Stimulated activated CD8-positive, alpha-beta memory T cell treated with anti-CD3 and anti-CD28 coated beads, Interleukin-7, amount 100 ng/mL, for 24 hours (primary cell): Measurements from ENCODE around the gene GALNT11.
"Not testable (repeated sequence)": the region's sequence is repeated elsewhere in the genome, so short reads cannot be mapped to it uniquely, and the experiment has no call there.

Experiments used
- DNase-seq: peaks from one replicate; pipeline ENCODE4 v3.0.0-alpha.2; 2020; ENCODE audit warnings: low read depth

GALNT11 gene

GRCh38 chr7:152027491-152028365 lies 2.3 kb downstream of the GALNT11 start:
- DNase-seq = not testable (repeated sequence)

GRCh38 chr7:152030059-152030458 lies 4.6 kb downstream of the GALNT11 start:
- DNase-seq = not testable (repeated sequence)

- not testable (repeated sequence) for DNase-seq
Measured at GRCh38 chr7:152030639-152031038, 5.2 kb downstream of the GALNT11 start.

- DNase-seq = no peak
Measured at GRCh38 chr7:152035817-152036216, 10.3 kb downstream of the GALNT11 start.

GRCh38 chr7:152038410-152038809 lies 12.9 kb downstream of the GALNT11 start:
- not testable (repeated sequence) for DNase-seq

- DNase-seq = not testable (repeated sequence)
Measured at GRCh38 chr7:152043086-152043485, 17.6 kb downstream of the GALNT11 start.

- DNase-seq = not testable (repeated sequence)
Measured at GRCh38 chr7:152044909-152045308, 19.4 kb downstream of the GALNT11 start.

- DNase-seq = no peak
Measured at GRCh38 chr7:152046531-152046930, 21.1 kb downstream of the GALNT11 start.

- no peak for DNase-seq
Measured at GRCh38 chr7:152048051-152048450, 22.6 kb downstream of the GALNT11 start.

- DNase-seq = no peak
Measured at GRCh38 chr7:152050547-152050971, 25.1 kb downstream of the GALNT11 start.

- DNase-seq = no peak
Measured at GRCh38 chr7:152051968-152052367, 26.5 kb downstream of the GALNT11 start.

- DNase-seq = no peak
Measured at GRCh38 chr7:152052771-152053170, 27.3 kb downstream of the GALNT11 start.

GRCh38 chr7:152054367-152055230 lies 29.1 kb downstream of the GALNT11 start:
- DNase-seq = no peak

GRCh38 chr7:152056621-152057274 lies 31.3 kb downstream of the GALNT11 start:
- no peak for DNase-seq

GRCh38 chr7:152059311-152059710 lies 33.8 kb downstream of the GALNT11 start:
- DNase-seq = no peak

- not testable (repeated sequence) for DNase-seq
Measured at GRCh38 chr7:152061086-152061485, 35.6 kb downstream of the GALNT11 start.

GRCh38 chr7:152063192-152063591 lies 37.7 kb downstream of the GALNT11 start:
- DNase-seq = not testable (repeated sequence)

GRCh38 chr7:152063821-152064220 lies 38.3 kb downstream of the GALNT11 start:
- not testable (repeated sequence) for DNase-seq

- DNase-seq = not testable (repeated sequence)
Measured at GRCh38 chr7:152065800-152066344, 40.4 kb downstream of the GALNT11 start.

GRCh38 chr7:152072421-152072820 lies 46.9 kb downstream of the GALNT11 start:
- DNase-seq = no peak

GRCh38 chr7:152073352-152073751 lies 47.9 kb downstream of the GALNT11 start:
- DNase-seq = no peak

GRCh38 chr7:152074673-152075072 lies 49.2 kb downstream of the GALNT11 start:
- no peak for DNase-seq
